Aorta (tissue), 5 donors: ENCODE data around the gene SLC14A1. TPM values are rescaled to one million over a fixed set of nuclear protein-coding genes. Genes with fewer than 3 reads are reported as not detected.

Source experiments
- ATAC-seq: fragments of 200-7000 bp; cut with Tn5 transposase; one replicate; pipeline ENCODE4 v1.9.1; 2022; ENCODE audit warnings: moderate library complexity; ENCODE audit not compliant: low FRiP score
- DNase-seq, 2 donors: peaks; one replicate each; pipeline ENCODE4 v3.0.0-alpha.2; 2020
- H3K27ac ChIP-seq, 2 donors: one replicate each; pipeline ENCODE4 v1.5.1; 2013; ENCODE audit warnings: low read length in 2 of 2, mild to moderate bottlenecking in 2 of 2, moderate library complexity in 2 of 2, control low read depth in 1 of 2, inconsistent platforms in 1 of 2, low read depth in 1 of 2
- H3K27me3 ChIP-seq, 2 donors: one replicate each; pipeline ENCODE4 v1.6.1; 2013; ENCODE audit warnings: control low read depth in 1 of 2, low read length in 1 of 2, mild to moderate bottlenecking in 1 of 2, moderate library complexity in 1 of 2; ENCODE audit not compliant: insufficient read depth in 2 of 2, control insufficient read depth in 1 of 2
- H3K36me3 ChIP-seq, 2 donors: one replicate each; pipeline ENCODE4 v1.6.1; 2013; ENCODE audit warnings: control low read depth in 1 of 2, low read length in 1 of 2, mild to moderate bottlenecking in 1 of 2; ENCODE audit not compliant: insufficient read depth in 2 of 2, control insufficient read depth in 1 of 2
- H3K4me1 ChIP-seq, 2 donors: one replicate each; pipeline ENCODE4 v1.6.1; 2013; ENCODE audit warnings: low read length in 2 of 2, control low read depth in 1 of 2, mild to moderate bottlenecking in 1 of 2, moderate library complexity in 1 of 2; ENCODE audit not compliant: insufficient read depth in 2 of 2, control insufficient read depth in 1 of 2
- H3K4me3 ChIP-seq, 2 donors: one replicate each; pipeline ENCODE4 v1.5.1; 2013; ENCODE audit warnings: low read length in 2 of 2, control low read depth in 1 of 2, mild to moderate bottlenecking in 1 of 2
- H3K9me3 ChIP-seq: one replicate; pipeline ENCODE4 v1.6.1; 2013; ENCODE audit warnings: mild to moderate bottlenecking, low read length; ENCODE audit not compliant: control insufficient read depth
- WGBS, 2 donors: extraction: QIAGEN DNeasy Blood & Tissue Kit; methylation state at CpG; one replicate each; pipeline ENCODE4 v1.1.7; 2013; 5-methylcytosine and 5-hydroxymethylcytosine counted together
- intact Hi-C, 2 donors: fragments of 100-400 bp; cut with DNase I; formaldehyde crosslinking; loops; one replicate each; pipeline versions ENCODE4 v1.14.2 to v1.15.0; 2022
- polyA plus RNA-seq, 2 donors: library from polyadenylated mRNA; stranded (reverse); fragments of 200-250 nt; gene quantifications; one replicate each; pipeline ENCODE4 v1.2.3, GENCODE V29; 2013
- total RNA-seq, 2 donors: library from RNA; stranded (reverse); fragmentation: NEBNext Ultra II Directional; extraction: Animal tissue kit (Norgen Biotek cat#: 25700); gene quantifications; one replicate each; pipeline ENCODE4 v1.2.1, GENCODE V29; 2021
- donor health status: healthy with polysubstance abuse.
- donor health status: Bipolar disorder and iron deficiency.
- donor health status: DM: no; HTN: no; CAD: no.
- donor health status: DM: no; HTN: no; CAD: no.
- donor health status: DM: yes; HTN: yes; CAD: no.

SLC14A1 gene
- total and polyA plus RNA-seq, 4 donors = 11.4 to 44.8 (median 33.3) TPM

DNA sequence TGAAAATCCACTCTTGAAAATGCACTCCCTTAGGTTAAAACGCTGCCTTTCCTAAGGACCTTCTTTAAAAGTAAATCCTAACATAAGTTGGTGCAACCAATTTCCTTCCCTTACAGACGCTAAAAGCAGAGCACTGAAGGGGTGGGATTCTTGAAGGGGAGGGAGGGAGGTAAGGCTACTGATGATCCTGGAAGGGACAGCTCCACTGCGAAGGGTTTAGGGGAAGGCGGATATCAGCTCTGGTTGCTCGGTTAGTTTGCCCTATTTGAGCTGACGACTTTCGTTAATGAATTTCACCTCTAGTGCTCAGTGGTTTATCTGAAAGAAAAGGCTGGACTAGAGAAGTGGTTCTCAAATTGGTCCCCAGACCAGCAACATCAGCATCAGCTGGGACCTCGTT, 51.8 kb downstream of the SLC14A1 start:
- H3K27me3 ChIP-seq = no peaks in the 10 kb centered on the region
- no peak for DNase-seq
- H3K4me3 ChIP-seq = peak overlapping the region; percentile 41 to 58
- no peaks in the 10 kb centered on the region for H3K9me3 ChIP-seq
- WGBS, 2 donors = 40 to 45% methylated on average over 8 of the region's 8 CpGs
- no peaks in the 10 kb centered on the region for H3K36me3 ChIP-seq
- H3K27ac ChIP-seq = peak overlapping the region; percentile 90 to 93
- peaks cover 0 to 4% of the 10 kb centered on the region in 2 donors for H3K4me1 ChIP-seq
- intact Hi-C loops = loop anchor here in 1 of 2 donors (10.0 kb wide), 1 partner anchor 51 kb away; the partner anchor contains the start of gene SLC14A1
- no peak for ATAC-seq

DNA sequence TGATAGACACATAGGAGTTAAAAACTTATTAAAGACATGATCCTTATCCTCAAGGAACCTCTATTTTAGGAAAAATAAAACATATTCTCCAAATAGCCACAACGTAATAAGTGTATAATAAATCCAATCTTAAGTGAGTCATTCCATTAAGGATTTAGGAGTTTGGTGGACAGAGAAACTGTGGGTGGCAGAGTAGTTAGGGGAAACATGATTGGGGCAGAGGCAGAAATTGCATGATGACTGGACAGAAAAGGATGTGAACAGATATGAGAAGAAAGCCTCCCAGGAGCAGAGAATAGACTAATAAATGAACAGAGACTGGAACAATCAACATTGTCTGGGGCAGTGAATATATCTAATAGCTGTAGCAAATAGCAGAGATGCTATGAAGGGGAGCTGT, 53.4 kb downstream of the SLC14A1 start:
- Histone ChIP-seq H3K4me3 (no peak overlapping the region), H3K36me3 (no peaks in the 10 kb centered on the region), H3K27ac (no peak overlapping the region), H3K27me3 (no peaks in the 10 kb centered on the region), H3K9me3 (no peaks in the 10 kb centered on the region), H3K4me1 (peaks cover 0 to under 1% of the 10 kb centered on the region in 2 donors)
- DNase-seq (no peak), ATAC-seq (no peak)
- intact Hi-C loops = loop anchor here in 1 of 2 donors (10.0 kb wide), 1 partner anchor 53 kb away; the partner anchor contains the start of gene SLC14A1
- 4 to 8% methylated on average over 1 of the region's 1 CpG for WGBS, 2 donors

DNA sequence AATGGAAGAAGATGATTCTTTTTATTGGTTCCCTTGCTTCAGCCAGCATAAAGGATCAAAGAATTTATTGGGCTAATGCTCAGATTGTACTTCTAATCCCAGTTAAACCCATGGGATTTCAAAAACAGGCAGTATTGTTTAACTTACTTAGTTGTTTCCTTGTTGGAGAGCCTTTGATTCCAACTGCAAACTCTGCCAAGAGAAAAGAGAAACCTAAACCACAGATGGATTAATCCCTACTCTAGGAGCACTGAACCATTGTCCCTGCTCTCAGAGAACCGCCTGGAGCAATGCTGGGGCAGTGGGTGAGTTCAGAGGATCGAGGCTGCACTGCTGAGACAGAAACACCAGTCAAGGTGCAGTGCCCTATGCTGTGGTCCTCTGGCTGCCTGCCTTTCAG, 56.6 kb downstream of the SLC14A1 start:
- Histone ChIP-seq H3K4me3 (no peak overlapping the region), H3K36me3 (no peaks in the 10 kb centered on the region), H3K27me3 (no peaks in the 10 kb centered on the region), H3K4me1 (peaks cover 0 to 2% of the 10 kb centered on the region in 2 donors), H3K9me3 (no peaks in the 10 kb centered on the region), H3K27ac (no peak overlapping the region)
- 53 to 57% methylated on average over 2 of the region's 2 CpGs for WGBS, 2 donors
- DNase-seq (no peak), ATAC-seq (no peak)
- intact Hi-C loops = no loop called here

DNA sequence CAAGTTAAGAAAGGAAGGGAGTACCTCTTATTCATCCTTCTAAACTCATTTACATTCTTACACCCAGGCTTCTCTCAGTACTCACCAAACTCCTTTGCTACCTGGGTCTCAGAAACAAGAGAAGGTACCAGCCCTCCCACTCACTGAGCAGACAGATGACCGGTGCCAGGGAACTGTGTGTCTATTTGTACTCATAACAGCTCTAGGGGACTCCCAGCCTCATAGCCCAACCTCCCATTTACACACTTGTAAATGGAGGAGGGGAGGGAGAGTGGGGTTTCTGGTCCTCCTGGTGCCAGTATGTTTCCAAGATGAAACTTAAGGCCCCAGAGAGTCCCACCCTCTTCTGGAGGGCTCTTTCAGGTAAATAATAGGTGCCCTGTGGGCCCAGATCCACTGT, 58.7 kb downstream of the SLC14A1 start:
- peaks cover 0 to 2% of the 10 kb centered on the region in 2 donors for H3K4me1 ChIP-seq
- H3K36me3 ChIP-seq = no peaks in the 10 kb centered on the region
- DNase-seq (no peak), ATAC-seq (no peak)
- H3K27me3 ChIP-seq = no peaks in the 10 kb centered on the region
- no peak overlapping the region for H3K27ac ChIP-seq
- no peak overlapping the region for H3K4me3 ChIP-seq
- H3K9me3 ChIP-seq = no peaks in the 10 kb centered on the region
- WGBS, 2 donors = 65 to 67% methylated on average over 1 of the region's 1 CpG
- intact Hi-C loops = no loop called here

DNA sequence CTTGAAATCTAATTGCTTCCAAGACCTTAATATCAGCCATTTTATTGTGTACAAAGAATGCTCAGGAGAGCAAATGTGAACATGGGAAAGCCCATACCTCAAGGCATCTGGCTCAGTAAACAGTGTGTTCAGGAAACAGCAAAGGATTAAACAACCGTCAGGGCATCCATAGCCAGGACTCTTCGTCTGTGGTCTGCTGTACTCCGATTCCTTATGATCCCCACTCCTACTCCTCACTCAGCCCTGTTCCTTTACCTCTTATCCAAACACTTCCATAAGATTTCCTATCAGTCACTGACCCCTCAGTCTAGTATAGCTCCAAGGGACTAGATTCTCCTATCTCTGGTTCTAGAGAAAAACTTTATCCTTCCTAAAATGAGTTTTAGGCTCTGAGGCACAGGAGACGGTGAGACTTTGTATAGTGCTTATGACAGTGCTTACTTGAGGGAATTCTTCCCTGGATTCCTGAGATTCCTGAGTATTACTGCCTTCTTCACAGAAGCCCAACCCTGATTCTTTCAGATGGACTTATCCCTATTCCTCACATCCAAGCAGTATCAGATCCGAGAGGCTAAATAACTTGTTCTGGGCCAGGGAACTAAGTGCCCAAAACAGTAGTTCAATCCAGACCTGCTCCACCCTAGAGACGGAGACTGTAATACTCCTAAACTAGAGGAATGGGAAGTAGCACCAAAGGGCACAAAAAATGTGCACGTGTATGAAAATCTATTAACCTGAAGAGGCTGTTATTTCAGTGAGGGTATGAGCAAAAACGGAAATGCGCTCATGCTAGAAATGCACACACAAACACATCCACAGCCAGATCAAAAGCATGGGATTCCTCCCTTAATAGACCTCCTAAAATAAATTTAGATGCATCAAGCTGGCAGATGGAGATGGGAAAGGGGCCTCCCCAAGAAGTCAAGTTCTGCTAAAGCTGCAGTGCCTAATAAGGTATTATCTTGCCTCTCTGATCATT, 59.4 kb downstream of the SLC14A1 start:
- peaks cover 0 to 2% of the 10 kb centered on the region in 2 donors for H3K4me1 ChIP-seq
- no peaks in the 10 kb centered on the region for H3K27me3 ChIP-seq
- ATAC-seq (no peak), DNase-seq (no peak)
- H3K36me3 ChIP-seq = no peaks in the 10 kb centered on the region
- intact Hi-C loops = no loop called here
- H3K27ac ChIP-seq = no peak overlapping the region
- no peak overlapping the region for H3K4me3 ChIP-seq
- no peaks in the 10 kb centered on the region for H3K9me3 ChIP-seq
- 64 to 72% methylated on average over 9 of the region's 9 CpGs for WGBS, 2 donors

DNA sequence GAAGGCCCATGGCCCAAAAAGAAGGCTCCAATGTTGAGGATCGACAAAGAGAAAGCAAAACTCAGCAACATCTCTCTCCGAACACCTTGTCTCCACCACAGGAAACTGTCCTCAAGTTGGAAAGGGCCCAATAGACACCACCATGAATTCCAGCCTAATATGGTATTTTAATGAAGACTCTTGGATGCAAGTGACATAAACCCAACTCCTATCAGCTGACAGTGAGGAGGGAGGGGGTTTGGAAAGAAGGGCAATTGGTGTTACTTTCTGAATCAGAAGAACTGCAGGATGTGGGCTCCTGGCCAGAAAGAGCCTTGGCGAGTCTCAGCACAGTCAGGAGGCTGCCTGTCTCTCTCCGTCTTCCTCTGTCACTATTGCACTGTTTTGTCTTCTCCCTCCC, 61.2 kb downstream of the SLC14A1 start:
- H3K27ac ChIP-seq = no peak overlapping the region
- peak in 1 of 2 donors; percentile 52 for DNase-seq
- no peaks in the 10 kb centered on the region for H3K9me3 ChIP-seq
- intact Hi-C loops = no loop called here
- no peaks in the 10 kb centered on the region for H3K36me3 ChIP-seq
- H3K27me3 ChIP-seq = no peaks in the 10 kb centered on the region
- no peak overlapping the region for H3K4me3 ChIP-seq
- peaks cover 0 to 2% of the 10 kb centered on the region in 2 donors for H3K4me1 ChIP-seq
- ATAC-seq = no peak
- 52 to 75% methylated on average over 4 of the region's 4 CpGs for WGBS, 2 donors

DNA sequence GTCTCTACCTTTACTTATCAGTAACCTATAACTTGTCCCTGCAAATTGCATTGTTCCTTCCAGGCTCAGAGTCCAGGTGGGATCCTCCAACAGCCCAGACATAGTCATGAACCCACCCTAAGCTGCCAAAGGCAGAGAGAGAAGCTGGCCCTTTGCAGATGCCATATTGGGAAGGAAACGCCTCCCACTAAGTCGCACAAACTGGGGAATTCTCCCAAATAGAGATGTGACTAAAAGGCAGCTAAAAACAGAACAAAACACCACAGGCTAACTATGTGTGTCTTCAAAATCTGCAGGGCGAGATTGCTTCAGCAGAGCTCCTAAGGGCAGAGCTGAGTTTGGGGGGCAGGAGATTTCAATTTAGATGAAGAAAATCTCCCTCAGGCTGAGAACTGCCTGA, 63.0 kb downstream of the SLC14A1 start:
- WGBS, 2 donors = 87 to 90% methylated on average over 3 of the region's 3 CpGs
- Histone ChIP-seq H3K36me3 (no peaks in the 10 kb centered on the region), H3K27me3 (no peaks in the 10 kb centered on the region), H3K27ac (no peak overlapping the region), H3K9me3 (no peaks in the 10 kb centered on the region), H3K4me1 (peaks cover 0 to 2% of the 10 kb centered on the region in 2 donors), H3K4me3 (no peak overlapping the region)
- no peak for DNase-seq
- ATAC-seq = no peak
- intact Hi-C loops = no loop called here

GRCh38 chr18:45787346-45787745, 63.4 kb downstream of the SLC14A1 start:
- no peak overlapping the region for H3K4me3 ChIP-seq
- H3K4me1 ChIP-seq = peaks cover 0 to 2% of the 10 kb centered on the region in 2 donors
- H3K9me3 ChIP-seq = no peaks in the 10 kb centered on the region
- no peak overlapping the region for H3K27ac ChIP-seq
- no peaks in the 10 kb centered on the region for H3K36me3 ChIP-seq
- no peak for ATAC-seq
- WGBS, 2 donors = 88 to 97% methylated on average over 1 of the region's 1 CpG
- no peak for DNase-seq
- intact Hi-C loops = no loop called here
- H3K27me3 ChIP-seq = no peaks in the 10 kb centered on the region

GRCh38 chr18:45788861-45789260, 64.9 kb downstream of the SLC14A1 start:
- intact Hi-C loops = no loop called here
- 89 to 93% methylated on average over 3 of the region's 3 CpGs for WGBS, 2 donors

More at GRCh38 chr18:45788861-45789260, 64.9 kb downstream of the SLC14A1 start:
- Histone ChIP-seq H3K27ac (no peak overlapping the region), H3K9me3 (no peaks in the 10 kb centered on the region), H3K36me3 (no peaks in the 10 kb centered on the region), H3K4me3 (no peak overlapping the region), H3K4me1 (peaks cover 0 to 2% of the 10 kb centered on the region in 2 donors), H3K27me3 (no peaks in the 10 kb centered on the region)
- ATAC-seq (no peak), DNase-seq (no peak)
